22Rv1 (cell line): Measurements from ENCODE around the gene NRP2.

Experiments
- ZFX ChIP-seq: fragments of 450-650 bp; IDR thresholded peaks from 2 replicates; pipeline ENCODE4 v1.6.1; 2017; ENCODE audit warnings: antibody characterized with exemption, borderline replicate concordance
- TF ChIP-seq, protein P1 (sequence below): fragments of 450-650 bp; IDR thresholded peaks from 2 replicates; pipeline ENCODE4 v1.5.1; 2017; ENCODE audit warnings: mild to moderate bottlenecking

- TF ChIP-seq, protein P1, sequence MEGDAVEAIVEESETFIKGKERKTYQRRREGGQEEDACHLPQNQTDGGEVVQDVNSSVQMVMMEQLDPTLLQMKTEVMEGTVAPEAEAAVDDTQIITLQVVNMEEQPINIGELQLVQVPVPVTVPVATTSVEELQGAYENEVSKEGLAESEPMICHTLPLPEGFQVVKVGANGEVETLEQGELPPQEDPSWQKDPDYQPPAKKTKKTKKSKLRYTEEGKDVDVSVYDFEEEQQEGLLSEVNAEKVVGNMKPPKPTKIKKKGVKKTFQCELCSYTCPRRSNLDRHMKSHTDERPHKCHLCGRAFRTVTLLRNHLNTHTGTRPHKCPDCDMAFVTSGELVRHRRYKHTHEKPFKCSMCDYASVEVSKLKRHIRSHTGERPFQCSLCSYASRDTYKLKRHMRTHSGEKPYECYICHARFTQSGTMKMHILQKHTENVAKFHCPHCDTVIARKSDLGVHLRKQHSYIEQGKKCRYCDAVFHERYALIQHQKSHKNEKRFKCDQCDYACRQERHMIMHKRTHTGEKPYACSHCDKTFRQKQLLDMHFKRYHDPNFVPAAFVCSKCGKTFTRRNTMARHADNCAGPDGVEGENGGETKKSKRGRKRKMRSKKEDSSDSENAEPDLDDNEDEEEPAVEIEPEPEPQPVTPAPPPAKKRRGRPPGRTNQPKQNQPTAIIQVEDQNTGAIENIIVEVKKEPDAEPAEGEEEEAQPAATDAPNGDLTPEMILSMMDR = no peak
- TF ChIP-seq ZFX = no peak
Observed at GRCh38 chr2:205650450-205650849, 31.9 kb upstream of the NRP2 start.
